ENCODE data around the gene DMRT3.

Gene DMRT3

DNA sequence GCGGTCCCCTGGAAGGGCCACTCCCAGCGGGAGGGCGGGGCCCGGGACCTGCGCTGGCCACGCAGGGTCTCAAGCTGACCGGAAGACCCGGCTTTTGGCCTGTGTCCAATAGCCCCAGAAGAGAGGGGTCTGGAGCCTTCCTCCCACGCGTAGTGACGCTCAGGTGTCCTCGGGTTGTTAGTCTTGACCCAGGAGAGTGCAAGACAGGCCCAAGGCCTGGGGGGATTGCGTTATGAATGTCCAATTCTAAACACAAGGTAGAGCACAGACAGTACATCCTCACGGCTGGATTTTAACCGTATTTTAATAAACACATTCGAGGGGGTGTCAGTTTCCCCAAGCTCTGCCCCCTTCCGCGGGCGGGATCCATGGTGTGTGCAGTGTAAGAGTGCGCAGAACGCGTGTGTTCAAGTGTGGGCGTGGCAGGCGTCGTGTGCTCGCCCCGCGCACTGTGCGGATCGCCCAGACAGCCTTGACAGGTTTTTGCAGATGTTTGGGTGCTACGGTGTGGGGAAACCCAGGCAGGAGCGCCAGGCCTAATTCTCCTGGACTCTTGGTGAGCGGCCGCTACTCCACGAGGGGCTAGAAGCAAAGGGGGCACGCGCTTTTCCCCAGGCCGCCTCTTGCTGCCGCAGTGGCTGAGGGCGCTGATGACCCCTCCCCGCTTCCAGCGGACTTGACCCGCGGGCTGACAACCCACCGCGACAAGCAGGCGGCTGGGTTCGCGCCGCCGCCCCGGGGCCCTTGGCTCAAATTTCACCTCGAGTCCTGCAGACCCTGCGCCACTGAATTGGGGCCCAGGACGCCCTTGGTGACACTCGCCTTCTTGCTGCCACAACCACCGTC, 6.1 kb upstream of the DMRT3 start:
- no peak for DNase-seq (ENCODE audit: low read depth in 2 of 2, low spot score in 1 of 2)

DNA sequence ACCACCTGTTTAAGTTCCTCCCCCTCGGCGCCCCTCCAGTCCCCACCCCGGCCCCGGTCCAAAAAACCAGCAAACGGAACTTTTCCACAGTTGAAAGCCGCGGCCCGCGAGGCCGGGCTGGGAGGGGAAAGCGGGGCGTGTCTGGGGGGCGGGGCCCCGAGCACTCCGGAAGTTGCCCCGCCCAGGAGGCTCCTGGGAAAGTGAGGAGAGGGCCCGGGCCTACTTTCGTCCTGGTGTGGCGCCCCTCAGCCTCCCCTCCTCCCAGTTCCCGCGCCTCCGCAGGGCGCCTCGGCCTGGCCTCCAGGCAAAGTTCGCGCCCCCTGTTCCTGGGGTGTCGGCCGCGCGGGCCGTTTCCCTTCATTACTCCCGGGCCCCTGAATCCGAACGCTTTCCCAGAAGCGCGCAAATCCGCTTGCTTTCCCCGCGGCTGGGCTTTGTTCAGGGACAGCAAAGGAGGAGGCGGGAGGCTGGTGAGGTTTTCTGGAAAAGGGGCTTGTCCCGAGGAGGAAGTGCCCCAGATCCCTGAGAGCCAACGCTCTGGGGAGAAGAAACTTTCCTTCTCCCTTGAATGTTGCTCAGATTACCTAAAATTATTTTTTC, 4.5 kb upstream of the DMRT3 start:
- no peak for DNase-seq (ENCODE audit: low read depth in 2 of 2, low spot score in 1 of 2)

DNA sequence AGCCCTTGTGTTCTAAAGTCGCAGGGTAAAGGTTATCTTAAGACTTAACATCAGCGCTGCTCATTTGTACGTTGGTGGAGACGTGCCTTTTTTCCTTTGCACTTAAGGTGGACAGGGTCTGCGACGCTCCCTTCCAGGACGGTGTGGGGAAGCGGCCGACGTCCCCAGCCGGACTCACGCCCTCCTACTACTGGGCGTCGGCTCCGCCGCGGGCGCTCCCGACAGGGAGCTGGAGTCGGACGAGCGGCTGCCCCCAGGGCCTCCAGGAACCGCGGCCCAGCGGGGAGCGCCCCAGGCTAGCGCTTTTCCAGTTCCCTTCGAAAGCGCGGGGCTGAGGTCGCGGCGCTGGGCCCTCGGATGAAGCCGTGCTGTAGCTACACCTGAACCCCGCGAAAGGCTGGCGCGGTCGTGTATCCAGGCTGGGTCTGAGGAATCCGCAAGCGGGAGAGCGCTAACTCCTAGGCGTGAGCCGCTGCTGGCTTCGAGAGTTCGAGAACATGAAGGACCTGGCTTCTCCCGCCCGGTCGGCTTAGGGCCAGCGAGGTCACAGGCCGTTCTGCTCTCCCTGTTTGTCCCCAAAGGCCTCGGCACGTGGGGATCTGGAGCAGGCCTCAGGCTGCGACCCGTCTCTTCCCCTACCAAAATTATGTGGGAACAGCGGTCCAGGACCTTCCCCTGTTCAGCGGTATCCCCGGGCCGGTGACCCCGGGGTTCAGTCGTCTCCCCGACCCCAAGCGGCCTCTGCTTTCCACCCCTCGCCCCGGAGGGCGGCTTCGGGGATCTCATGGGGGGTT, 3.8 kb upstream of the DMRT3 start:
- DNase-seq (ENCODE audit: low read depth in 2 of 2, low spot score in 1 of 2): no peak

DNA sequence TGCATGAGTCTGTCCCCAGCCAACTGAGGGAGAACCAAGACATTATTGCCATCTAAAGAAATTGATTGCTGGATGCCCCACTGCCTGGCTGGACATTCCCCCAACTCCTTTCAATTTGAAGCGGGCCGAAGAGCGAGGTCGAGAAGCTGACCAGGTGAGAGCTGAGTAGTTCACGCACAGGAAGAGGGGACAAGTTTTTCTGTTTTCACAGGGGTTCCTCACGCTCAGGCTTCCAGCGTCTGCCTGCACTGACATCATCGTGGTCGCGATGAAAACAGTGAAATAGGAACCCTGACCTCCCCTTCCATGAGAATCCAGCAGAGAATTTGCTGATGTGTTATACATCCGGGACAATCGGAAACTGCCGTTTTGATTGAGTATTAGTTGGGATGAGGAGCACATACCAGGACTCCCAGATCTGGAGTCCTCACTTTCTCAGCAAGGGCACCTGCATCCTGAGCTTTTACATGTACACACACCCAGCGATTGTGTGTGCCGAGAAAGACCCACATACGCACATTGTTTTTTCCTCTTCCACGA, 3.1 kb upstream of the DMRT3 start:
- no peak for DNase-seq (ENCODE audit: low read depth in 2 of 2, low spot score in 1 of 2)

DNA sequence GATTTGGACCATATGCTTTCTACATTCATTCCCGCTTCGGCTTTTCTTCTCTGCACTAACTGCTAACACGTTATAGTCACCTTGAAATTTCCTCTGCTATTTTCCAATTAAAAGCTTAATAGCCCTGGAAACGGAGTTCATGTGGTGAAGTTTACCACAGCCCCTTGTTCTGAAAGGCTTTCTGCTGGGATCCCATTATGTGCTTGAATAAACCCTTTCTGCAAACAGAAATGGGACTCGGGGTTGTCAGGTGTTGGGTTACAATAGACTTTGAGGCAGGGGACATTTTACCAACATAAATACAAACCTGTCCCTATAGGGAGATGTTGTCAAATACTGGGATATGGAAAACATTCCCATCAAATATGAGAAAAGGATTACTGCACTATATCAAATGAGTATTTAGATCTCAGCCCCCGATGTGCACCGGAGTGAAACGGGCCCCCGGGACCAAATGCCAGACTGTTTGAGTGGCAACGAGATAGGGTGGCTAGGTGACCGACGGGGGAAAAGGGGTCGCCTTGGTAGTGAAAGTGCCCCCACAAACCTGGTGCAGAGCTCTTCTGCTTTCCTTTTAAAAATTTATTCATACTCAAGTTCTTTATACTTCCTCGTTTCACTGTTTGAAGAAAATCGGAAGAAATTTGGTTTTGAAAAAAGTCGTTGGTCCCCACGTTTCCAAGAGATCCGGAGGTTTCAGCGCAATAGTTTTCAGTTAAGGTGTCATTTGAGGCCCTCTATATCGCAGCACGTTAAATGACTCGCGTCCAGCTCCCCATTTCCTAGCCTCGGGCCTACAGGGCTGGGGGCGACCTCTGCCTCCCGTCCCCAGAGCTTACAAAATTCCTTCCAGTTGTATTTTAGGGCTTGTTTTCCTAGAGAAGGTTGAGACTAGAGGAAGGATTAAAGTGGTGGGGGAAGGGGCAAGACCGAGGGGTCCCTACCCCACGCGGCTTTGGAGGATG, 2.1 kb upstream of the DMRT3 start:
- DNase-seq (ENCODE audit: low read depth in 2 of 2, low spot score in 1 of 2): no peak

DNA sequence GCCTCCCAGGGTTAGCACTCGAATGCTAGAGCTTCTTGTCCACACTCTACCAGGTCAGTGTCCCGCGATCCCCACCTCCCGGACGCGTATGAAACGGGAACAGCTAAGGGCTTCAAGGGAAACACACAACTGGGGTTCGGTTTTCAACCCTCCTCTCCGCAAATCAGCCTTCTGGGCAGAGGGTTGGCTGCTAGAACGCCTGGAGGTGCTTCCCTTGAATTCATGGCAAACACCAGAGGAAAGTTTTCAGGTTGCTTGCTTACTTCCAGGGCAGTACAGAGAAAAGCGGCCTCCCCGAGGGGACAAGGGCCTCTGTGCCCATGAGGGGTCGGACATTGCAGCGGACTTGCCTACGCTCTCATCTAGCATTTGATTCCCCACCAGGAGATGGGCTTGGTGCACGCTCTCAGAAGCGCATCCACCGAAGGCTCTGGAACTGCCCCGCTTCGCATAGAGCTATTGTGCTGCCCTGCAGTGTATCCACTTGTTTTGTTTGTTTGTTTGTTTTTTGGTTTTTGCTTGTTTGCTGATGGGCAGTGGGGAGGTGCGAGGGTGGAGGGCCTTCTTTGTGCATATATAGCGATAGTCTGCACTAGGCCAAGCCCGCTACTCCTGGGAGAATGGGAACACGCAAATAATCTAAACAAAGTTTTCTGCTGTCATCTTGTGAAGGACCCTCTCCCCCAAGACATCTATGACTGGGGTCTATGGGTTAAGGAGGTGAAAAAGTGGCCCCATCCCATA, 1.3 kb upstream of the DMRT3 start:
- DNase-seq (ENCODE audit: low read depth in 2 of 2, low spot score in 1 of 2): no peak

DNA sequence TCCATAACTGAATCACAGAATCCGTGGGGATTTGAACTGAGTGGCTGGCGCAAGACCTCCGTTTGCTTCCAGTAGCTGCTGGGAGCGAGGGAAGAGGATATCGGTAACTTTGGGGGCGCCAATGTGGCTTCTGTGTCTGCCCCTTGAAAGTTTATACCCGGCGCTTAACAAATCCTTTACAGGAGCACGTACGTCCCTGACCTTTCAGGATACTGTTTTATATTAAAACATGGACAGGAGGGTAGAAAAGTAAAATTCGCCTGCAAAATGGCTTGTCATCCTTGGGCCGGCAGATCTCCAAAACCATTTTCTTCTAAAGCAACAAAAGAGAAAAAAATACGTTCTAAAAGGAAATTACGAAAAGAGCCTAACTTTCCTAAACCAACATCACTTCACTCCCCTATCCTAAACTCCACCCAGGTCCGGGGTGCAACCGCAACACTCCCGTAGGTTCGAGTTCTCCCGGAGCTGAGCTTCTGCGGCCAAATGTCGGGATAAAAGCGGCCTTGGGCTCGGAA, 656 bp upstream of the DMRT3 start:
- DNase-seq (ENCODE audit: low read depth in 2 of 2, low spot score in 1 of 2): no peak

DNA sequence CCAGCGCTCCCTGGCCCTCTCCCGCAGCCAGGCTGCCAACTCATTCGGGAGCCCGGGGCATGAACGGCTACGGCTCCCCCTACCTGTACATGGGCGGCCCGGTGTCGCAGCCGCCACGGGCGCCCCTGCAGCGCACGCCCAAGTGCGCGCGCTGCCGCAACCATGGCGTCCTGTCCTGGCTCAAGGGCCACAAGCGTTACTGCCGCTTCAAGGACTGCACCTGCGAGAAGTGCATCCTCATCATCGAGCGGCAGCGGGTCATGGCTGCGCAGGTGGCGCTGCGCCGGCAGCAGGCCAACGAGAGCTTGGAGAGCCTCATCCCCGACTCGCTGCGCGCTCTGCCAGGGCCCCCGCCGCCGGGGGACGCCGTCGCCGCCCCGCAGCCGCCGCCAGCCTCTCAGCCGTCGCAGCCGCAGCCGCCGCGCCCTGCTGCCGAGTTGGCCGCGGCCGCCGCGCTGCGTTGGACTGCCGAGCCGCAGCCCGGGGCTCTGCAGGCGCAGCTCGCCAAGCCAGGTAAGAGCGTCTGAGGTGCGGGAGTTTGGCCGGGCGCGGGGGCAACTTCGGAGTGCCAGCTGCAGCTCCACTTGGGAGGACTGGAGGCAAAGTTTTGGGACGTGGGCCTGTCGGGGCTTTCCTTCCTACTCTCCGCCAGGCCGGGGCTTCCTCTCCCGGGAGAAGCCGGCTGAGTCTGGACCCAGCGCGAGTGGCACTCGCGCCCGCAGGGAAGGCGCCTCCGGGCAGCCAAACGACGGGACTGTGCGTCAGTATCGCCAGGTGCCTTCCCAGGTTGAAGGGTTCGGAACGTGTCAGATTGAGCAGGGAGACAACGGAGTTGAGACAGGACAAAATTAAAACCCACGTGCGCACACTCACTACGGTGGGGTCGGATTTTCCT, 735 bp downstream of the DMRT3 start:
- no peak for DNase-seq (ENCODE audit: low read depth in 2 of 2, low spot score in 1 of 2)

DNA sequence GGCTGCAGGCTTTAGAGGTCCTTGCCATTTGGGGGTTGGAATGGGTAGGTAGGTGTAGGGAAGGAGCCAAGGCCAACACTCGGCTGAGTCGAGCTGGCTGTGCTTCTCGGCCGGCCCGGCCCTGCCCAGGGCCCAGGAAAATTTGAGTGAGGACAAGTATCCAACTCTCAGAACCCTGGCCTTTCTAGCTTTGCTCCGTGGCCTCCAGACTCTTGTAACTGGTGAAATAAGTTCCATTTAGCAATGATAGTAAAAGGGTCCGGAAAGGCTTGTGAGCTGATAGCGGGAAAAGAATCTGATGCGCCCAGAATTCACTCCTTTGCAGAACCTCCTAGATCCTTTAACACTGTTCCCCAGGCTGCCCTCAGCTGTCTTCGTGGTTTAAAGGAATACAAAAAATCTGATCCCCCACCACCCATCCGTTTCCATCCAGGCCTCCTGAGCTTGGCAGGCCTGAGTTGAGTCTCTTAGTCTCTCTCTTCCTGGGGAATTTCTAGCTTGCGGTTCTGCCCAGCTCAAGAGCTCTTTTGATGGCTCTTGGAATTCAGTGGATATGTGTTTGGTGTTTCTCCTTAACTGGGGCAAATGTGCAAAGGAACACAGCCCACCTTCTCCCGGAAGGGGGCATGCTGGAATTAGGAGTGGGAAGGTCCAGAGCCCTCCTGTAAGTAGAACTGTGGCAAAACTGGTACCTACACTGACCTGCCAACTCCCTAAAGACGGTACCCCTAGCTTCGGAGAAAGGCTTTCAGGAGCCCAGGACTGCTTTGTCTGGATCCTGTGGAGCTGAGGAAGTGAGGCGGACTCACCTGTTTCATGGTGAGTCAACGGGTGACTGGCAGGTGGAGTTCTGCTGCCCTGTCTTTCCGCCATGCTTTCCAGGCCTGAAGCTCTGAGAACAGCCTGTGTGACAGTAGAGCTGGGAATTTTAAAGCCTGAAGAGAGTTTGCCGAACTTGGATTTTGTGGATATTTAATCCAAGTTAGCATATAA, 1.7 kb downstream of the DMRT3 start:
- DNase-seq (ENCODE audit: low read depth in 2 of 2, low spot score in 1 of 2): no peak

DNA sequence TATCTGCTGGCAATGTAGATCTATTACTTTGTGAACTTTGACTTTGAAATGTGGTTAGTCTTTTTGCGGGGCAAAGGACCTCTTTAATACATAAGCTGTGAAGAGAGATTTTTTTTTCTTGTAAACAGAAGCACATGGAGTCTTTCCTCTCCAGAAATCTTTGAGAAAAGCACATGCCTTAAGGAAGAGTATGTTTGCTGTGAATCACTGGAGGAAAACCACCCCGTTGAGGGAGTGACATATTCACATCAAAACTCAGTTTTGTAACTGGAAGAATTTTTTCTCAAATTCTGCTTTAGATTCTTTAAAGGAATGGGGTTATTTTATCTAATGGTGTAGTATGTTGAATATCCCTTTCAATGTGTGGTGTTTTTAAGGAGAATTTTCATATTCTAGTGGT, 3.5 kb downstream of the DMRT3 start:
- DNase-seq (ENCODE audit: low read depth in 2 of 2, low spot score in 1 of 2): no peak

DNA sequence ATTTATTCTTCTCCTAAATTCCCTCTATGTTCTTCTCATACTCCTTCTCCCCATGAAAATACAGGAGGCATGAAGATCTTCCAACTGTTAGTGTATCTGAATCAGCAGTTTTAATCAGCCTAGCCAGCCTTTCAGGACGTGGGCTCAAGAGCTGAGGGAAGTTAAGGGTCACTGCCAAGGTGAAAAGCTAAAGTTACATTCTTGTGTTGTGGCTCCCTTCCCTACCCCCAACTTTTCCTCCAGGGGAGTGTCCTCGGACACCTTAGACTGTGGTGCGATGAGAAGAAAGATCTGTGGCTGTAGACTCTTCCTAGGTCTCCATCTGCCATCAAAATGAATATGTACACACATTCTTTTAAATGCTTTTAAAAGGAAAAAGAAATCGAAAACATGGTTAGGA, 4.2 kb downstream of the DMRT3 start:
- DNase-seq (ENCODE audit: low read depth in 2 of 2, low spot score in 1 of 2): no peak

DNA sequence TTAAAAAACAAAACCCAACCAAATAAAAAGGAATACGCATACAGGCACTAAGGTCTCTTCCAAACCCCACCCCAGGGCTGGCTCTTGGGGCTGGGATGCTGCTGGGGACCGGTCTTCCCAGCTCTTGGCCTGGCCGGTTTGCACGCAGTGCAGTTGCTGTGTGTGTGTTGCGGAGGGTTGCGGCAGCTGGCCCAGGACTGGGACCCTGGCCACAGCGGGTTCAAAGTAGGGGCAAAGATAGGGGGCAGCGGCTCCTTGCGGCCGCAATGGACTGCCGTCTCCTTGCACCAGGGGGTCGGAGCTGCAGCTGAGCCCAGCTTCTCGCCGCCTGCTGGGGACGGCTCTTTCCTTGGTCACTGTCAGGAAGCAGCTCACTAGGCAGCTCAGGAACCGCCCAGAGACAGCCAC, 5.0 kb downstream of the DMRT3 start:
- no peak for DNase-seq (ENCODE audit: low read depth in 2 of 2, low spot score in 1 of 2)

DNA sequence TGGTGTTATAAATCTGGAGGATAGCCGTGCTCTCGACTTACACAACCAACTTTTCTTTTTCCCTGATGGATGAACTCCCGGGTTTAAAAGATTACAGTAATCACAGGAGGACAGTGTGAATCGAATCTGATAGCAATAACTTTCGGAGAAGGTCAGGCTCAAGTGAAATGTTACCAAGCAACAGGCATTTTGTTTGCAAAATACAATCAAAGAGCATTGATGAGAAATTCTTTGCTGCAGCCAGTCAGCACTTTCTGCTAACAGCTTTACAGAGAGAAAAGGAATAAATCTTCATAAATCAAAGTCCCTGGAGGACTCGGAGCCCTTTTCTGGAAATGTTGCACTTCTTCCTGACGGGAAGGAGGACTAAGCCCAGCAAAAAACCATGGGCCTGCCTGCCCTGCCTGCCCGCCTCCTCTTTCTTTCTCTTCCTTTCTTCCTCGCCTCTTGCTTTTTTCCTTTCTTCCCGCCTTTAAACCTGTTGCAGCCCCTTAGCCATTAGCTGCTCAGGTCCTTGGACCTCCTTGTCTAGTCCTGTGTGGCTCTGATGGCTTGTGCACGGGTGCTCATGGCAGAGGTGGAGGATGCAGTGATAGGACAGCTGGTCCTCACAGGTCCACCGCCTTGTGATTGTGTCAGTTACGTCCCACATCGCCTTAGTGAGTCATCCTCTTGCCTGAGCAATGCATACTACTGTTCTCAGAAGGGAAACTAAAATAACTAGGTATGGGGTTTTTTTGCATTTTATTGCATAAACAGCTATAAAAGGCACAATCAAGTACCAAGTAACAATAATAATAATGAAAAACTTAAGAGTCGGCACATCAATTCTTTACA, 6.2 kb downstream of the DMRT3 start:
- DNase-seq (ENCODE audit: low read depth in 2 of 2, low spot score in 1 of 2): no peak

DNA sequence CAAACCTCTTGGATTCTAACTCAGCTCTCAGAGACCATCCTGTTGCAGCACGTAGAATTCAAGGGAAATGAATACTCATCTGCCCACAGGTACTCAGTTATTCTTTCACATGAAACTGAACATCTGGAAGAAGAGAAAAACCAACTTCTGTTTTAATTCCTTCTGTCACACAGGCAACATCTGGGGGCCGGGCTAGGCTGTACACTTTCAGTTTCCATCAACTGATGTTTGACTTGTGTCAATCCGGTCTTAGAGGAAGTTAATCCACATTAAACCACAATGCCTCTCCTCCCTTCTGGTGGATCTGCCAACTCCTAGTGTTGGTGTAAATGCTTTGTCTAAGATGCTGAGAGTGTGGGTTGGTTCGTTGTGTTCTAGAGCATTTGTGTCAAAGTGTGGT, 17.6 kb downstream of the DMRT3 start:
- DNase-seq (ENCODE audit: low read depth in 2 of 2, low spot score in 1 of 2): no peak

DNA sequence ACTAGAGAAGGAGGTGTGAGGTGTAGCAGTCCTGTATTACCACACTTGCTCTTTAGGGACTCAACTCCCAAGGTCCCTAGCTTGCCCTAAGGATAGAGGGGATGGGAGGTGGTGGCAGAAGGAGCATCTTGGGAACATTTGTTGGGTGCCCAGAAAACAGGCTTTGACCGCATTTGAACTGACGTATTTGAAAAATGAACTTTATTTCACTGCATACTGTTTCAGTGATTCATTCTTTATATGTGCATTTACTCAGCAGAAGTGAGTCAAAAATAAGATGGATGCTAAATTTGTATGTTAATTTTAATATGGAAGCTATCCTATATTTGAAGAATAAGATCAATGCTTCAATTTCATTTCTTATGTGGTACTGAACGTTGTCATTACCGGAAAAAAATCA, 18.7 kb downstream of the DMRT3 start:
- no peak for DNase-seq (ENCODE audit: low read depth in 2 of 2, low spot score in 1 of 2)

DNA sequence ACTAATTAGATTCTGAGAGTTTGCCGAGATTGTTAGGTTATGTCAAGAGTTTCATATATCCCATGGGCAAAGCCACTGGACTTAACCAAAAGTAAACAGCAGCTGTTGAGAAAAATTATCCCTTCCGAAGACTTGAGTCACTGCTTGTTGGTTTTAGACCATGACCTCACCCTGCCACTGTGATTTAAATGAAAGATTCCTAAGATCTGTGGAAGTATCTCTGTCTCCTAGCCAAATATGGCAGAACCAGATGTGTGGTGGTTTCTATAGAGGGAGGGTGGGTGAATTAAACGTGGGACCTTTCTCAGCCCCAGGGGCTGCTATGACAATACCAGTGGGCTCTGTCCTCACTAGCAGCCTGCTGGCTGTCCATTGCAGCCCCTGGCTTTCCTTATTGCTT, 19.3 kb downstream of the DMRT3 start:
- no peak for DNase-seq (ENCODE audit: low read depth in 2 of 2, low spot score in 1 of 2)
